Measurements from ENCODE around the gene FAM221A.

The FAM221A gene

DNA sequence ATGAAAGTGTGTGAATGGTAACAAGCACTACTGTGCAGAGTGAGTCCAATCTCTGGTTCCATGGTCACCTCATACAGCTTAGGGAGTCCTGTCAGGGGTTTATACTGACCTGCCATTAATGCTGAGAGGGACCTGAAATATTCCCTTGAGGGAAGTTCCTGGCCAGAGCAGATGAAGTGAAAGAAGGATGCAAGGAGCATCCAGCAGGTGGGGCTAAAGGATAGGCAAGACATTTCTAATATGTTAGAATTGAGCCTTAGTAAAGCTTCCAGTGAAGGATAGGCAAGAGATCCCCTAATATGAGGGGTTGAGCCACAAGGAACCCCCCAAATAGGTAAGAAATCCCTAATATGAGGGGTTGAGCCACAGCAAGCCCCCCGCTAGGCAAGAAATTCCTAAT, 25.5 kb upstream of the FAM221A start:
- TF ChIP-seq ZFP30 (CRISPR knock-in tag; IDR thresholded peaks at IDR 0.05) (no peak), RARB (CRISPR knock-in tag; IDR thresholded peaks at IDR 0.05) (no peak), ZFP3 (CRISPR knock-in tag; IDR thresholded peaks at IDR 0.05) (no peak), ZNF565 (CRISPR knock-in tag; conservative IDR thresholded peaks at IDR 0.05; ENCODE audit: low read depth) (no peak), TOX (CRISPR knock-in tag; IDR thresholded peaks at IDR 0.05; ENCODE audit: borderline replicate concordance) (no peak), ISL1 (CRISPR knock-in tag; IDR thresholded peaks at IDR 0.05) (no peak), OSR1 (CRISPR knock-in tag; IDR thresholded peaks at IDR 0.05) (no peak), GLIS3 (CRISPR knock-in tag; IDR thresholded peaks at IDR 0.05) (no peak), ZNF70 (CRISPR knock-in tag; IDR thresholded peaks at IDR 0.05) (no peak), ARNTL (CRISPR knock-in tag; IDR thresholded peaks at IDR 0.05; ENCODE audit: borderline replicate concordance, low read depth) (no peak), ESRRG (CRISPR knock-in tag; IDR thresholded peaks at IDR 0.05) (no peak)
- TF ChIP-seq, protein P1, sequence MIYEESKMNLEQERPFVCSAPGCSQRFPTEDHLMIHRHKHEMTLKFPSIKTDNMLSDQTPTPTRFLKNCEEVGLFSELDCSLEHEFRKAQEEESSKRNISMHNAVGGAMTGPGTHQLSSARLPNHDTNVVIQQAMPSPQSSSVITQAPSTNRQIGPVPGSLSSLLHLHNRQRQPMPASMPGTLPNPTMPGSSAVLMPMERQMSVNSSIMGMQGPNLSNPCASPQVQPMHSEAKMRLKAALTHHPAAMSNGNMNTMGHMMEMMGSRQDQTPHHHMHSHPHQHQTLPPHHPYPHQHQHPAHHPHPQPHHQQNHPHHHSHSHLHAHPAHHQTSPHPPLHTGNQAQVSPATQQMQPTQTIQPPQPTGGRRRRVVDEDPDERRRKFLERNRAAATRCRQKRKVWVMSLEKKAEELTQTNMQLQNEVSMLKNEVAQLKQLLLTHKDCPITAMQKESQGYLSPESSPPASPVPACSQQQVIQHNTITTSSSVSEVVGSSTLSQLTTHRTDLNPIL (CRISPR knock-in tag; IDR thresholded peaks at IDR 0.05; ENCODE audit: low read depth) = no peak
- TF ChIP-seq, protein P2, sequence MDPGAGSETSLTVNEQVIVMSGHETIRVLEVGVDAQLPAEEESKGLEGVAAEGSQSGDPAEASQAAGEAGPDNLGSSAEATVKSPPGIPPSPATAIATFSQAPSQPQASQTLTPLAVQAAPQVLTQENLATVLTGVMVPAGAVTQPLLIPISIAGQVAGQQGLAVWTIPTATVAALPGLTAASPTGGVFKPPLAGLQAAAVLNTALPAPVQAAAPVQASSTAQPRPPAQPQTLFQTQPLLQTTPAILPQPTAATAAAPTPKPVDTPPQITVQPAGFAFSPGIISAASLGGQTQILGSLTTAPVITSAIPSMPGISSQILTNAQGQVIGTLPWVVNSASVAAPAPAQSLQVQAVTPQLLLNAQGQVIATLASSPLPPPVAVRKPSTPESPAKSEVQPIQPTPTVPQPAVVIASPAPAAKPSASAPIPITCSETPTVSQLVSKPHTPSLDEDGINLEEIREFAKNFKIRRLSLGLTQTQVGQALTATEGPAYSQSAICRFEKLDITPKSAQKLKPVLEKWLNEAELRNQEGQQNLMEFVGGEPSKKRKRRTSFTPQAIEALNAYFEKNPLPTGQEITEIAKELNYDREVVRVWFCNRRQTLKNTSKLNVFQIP (CRISPR knock-in tag; IDR thresholded peaks at IDR 0.05; ENCODE audit: borderline replicate concordance, low read depth) = no peak
- TF ChIP-seq, protein P3, sequence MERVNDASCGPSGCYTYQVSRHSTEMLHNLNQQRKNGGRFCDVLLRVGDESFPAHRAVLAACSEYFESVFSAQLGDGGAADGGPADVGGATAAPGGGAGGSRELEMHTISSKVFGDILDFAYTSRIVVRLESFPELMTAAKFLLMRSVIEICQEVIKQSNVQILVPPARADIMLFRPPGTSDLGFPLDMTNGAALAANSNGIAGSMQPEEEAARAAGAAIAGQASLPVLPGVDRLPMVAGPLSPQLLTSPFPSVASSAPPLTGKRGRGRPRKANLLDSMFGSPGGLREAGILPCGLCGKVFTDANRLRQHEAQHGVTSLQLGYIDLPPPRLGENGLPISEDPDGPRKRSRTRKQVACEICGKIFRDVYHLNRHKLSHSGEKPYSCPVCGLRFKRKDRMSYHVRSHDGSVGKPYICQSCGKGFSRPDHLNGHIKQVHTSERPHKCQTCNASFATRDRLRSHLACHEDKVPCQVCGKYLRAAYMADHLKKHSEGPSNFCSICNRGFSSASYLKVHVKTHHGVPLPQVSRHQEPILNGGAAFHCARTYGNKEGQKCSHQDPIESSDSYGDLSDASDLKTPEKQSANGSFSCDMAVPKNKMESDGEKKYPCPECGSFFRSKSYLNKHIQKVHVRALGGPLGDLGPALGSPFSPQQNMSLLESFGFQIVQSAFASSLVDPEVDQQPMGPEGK (CRISPR knock-in tag; IDR thresholded peaks at IDR 0.05; ENCODE audit: borderline replicate concordance) = no peak
- TF ChIP-seq, protein P4, sequence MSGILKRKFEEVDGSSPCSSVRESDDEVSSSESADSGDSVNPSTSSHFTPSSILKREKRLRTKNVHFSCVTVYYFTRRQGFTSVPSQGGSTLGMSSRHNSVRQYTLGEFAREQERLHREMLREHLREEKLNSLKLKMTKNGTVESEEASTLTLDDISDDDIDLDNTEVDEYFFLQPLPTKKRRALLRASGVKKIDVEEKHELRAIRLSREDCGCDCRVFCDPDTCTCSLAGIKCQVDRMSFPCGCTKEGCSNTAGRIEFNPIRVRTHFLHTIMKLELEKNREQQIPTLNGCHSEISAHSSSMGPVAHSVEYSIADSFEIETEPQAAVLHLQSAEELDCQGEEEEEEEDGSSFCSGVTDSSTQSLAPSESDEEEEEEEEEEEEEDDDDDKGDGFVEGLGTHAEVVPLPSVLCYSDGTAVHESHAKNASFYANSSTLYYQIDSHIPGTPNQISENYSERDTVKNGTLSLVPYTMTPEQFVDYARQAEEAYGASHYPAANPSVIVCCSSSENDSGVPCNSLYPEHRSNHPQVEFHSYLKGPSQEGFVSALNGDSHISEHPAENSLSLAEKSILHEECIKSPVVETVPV (CRISPR knock-in tag; IDR thresholded peaks at IDR 0.05) = no peak
- ATAC-seq = peak; percentile 54

DNA sequence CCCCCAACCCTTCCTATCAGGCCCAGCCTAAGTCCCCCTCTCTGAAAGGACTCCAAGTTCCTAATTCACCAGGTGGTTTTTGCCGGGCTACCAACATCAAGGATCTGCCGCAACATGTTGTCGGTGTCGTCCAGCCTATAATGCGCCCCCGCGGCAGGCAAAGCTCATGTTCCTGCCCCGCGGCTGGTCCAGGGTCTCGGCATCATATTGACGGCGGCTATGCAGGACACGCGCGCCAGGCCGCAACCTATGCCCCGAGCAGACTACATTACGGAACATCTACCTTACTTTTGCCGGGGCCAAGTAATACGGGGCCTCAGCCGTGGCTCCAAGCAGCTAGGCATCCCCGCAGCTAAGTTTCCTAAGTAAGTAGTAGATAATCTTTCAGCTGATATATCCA, 24.6 kb upstream of the FAM221A start:
- no peak for ATAC-seq
- no peak for TF ChIP-seq TOX (CRISPR knock-in tag; IDR thresholded peaks at IDR 0.05; ENCODE audit: borderline replicate concordance)
- TF ChIP-seq ARNTL (CRISPR knock-in tag; IDR thresholded peaks at IDR 0.05; ENCODE audit: borderline replicate concordance, low read depth) = no peak
- TF ChIP-seq, protein P5, sequence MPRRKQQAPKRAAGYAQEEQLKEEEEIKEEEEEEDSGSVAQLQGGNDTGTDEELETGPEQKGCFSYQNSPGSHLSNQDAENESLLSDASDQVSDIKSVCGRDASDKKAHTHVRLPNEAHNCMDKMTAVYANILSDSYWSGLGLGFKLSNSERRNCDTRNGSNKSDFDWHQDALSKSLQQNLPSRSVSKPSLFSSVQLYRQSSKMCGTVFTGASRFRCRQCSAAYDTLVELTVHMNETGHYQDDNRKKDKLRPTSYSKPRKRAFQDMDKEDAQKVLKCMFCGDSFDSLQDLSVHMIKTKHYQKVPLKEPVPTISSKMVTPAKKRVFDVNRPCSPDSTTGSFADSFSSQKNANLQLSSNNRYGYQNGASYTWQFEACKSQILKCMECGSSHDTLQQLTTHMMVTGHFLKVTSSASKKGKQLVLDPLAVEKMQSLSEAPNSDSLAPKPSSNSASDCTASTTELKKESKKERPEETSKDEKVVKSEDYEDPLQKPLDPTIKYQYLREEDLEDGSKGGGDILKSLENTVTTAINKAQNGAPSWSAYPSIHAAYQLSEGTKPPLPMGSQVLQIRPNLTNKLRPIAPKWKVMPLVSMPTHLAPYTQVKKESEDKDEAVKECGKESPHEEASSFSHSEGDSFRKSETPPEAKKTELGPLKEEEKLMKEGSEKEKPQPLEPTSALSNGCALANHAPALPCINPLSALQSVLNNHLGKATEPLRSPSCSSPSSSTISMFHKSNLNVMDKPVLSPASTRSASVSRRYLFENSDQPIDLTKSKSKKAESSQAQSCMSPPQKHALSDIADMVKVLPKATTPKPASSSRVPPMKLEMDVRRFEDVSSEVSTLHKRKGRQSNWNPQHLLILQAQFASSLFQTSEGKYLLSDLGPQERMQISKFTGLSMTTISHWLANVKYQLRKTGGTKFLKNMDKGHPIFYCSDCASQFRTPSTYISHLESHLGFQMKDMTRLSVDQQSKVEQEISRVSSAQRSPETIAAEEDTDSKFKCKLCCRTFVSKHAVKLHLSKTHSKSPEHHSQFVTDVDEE (CRISPR knock-in tag; IDR thresholded peaks at IDR 0.05) = no peak
- no peak for TF ChIP-seq ZC3H10 (CRISPR knock-in tag; IDR thresholded peaks at IDR 0.05)
- TF ChIP-seq GLIS3 (CRISPR knock-in tag; IDR thresholded peaks at IDR 0.05) = no peak
- TF ChIP-seq TCF4 (CRISPR knock-in tag; IDR thresholded peaks at IDR 0.05; ENCODE audit: borderline replicate concordance) = no peak
- TF ChIP-seq, protein P2 (CRISPR knock-in tag; IDR thresholded peaks at IDR 0.05; ENCODE audit: borderline replicate concordance, low read depth) = no peak
- no peak for TF ChIP-seq OSR1 (CRISPR knock-in tag; IDR thresholded peaks at IDR 0.05)
- TF ChIP-seq ISL1 (CRISPR knock-in tag; IDR thresholded peaks at IDR 0.05) = no peak
- no peak for TF ChIP-seq ESRRG (CRISPR knock-in tag; IDR thresholded peaks at IDR 0.05)
- no peak for TF ChIP-seq ZNF8 (CRISPR knock-in tag; IDR thresholded peaks at IDR 0.05)
- TF ChIP-seq, protein P3 (CRISPR knock-in tag; IDR thresholded peaks at IDR 0.05; ENCODE audit: borderline replicate concordance) = no peak
- no peak for TF ChIP-seq BACH2 (CRISPR knock-in tag; IDR thresholded peaks at IDR 0.05; ENCODE audit: borderline replicate concordance)
- no peak for TF ChIP-seq ZFP3 (CRISPR knock-in tag; IDR thresholded peaks at IDR 0.05)
- TF ChIP-seq PPARA (CRISPR knock-in tag; IDR thresholded peaks at IDR 0.05; ENCODE audit: borderline replicate concordance) = no peak
- TF ChIP-seq ZFP30 (CRISPR knock-in tag; IDR thresholded peaks at IDR 0.05) = no peak
- TF ChIP-seq SNAI2 (CRISPR knock-in tag; IDR thresholded peaks at IDR 0.05) = no peak
- no peak for TF ChIP-seq ZNF70 (CRISPR knock-in tag; IDR thresholded peaks at IDR 0.05)
- TF ChIP-seq CSDC2 (CRISPR knock-in tag; IDR thresholded peaks at IDR 0.05) = no peak

All from SK-N-SH treated with all-trans-retinoic acid at 6 μM for 48 hours (cell line).